WERI-Rb-1 (cell line): ENCODE measurements around the gene ATXN3.
"Not testable (repeated sequence)": the region's sequence is repeated elsewhere in the genome, so short reads cannot be mapped to it uniquely, and the experiment has no call there.

Source experiments
- DNase-seq: peaks from one replicate; pipeline ENCODE4 v3.0.0-alpha.2; 2020
- H3K27ac ChIP-seq: fragments of 250-450 bp; sonication (Bioruptor Pico); 2 replicates; pipeline ENCODE4 v1.5.1; 2020; ENCODE audit warnings: mild to moderate bottlenecking, moderate library complexity
- H3K27me3 ChIP-seq: fragments of 250-450 bp; sonication (Bioruptor Pico); 2 replicates; pipeline ENCODE4 v1.5.1; 2021; ENCODE audit warnings: mild to moderate bottlenecking, low read depth, moderate library complexity; ENCODE audit not compliant: insufficient read depth, severe bottlenecking
- H3K36me3 ChIP-seq: fragments of 250-450 bp; sonication (Bioruptor Pico); 2 replicates; pipeline ENCODE4 v1.5.1; 2020; ENCODE audit warnings: mild to moderate bottlenecking, moderate library complexity
- H3K4me3 ChIP-seq: 2 replicates; pipeline ENCODE4 v1.5.1; 2011; ENCODE audit warnings: low read depth, mild to moderate bottlenecking, control low read depth, low read length
- H3K9me3 ChIP-seq: fragments of 250-450 bp; sonication (Bioruptor Pico); 2 replicates; pipeline ENCODE4 v1.5.1; 2021; ENCODE audit warnings: mild to moderate bottlenecking, moderate library complexity; ENCODE audit not compliant: severe bottlenecking
- CTCF ChIP-seq: IDR thresholded peaks from 2 replicates; pipeline ENCODE4 v1.5.1; 2011; ENCODE audit warnings: low read depth, mild to moderate bottlenecking, control low read depth, inconsistent platforms, low read length

Gene ATXN3

GRCh38 chr14:92074555-92074954 lies 31.8 kb downstream of the ATXN3 start:
- Histone ChIP-seq H3K27me3 (no peaks in the 10 kb centered on the region), H3K27ac (no peak overlapping the region), H3K9me3 (no peaks in the 10 kb centered on the region), H3K4me3 (no peak overlapping the region), H3K36me3 (peaks cover 40% of the 10 kb centered on the region)
- no peak for TF ChIP-seq CTCF
- no peak for DNase-seq

- no peak for TF ChIP-seq CTCF
- Histone ChIP-seq H3K9me3 (no peaks in the 10 kb centered on the region), H3K4me3 (no peak overlapping the region), H3K27ac (no peak overlapping the region), H3K36me3 (peaks cover 1% of the 10 kb centered on the region; the same call in 1 of the 2 replicates), H3K27me3 (no peaks in the 10 kb centered on the region)
- no peak for DNase-seq
These were observed 48.1 kb downstream of the ATXN3 start for GRCh38 chr14:92058006-92058917.

- Histone ChIP-seq H3K27ac (no peak overlapping the region), H3K27me3 (no peaks in the 10 kb centered on the region), H3K9me3 (no peaks in the 10 kb centered on the region), H3K36me3 (no peaks in the 10 kb centered on the region), H3K4me3 (no peak overlapping the region)
- TF ChIP-seq CTCF: no peak
- DNase-seq: no peak
These were observed 56.6 kb downstream of the ATXN3 start for GRCh38 chr14:92049781-92050180.

- not testable (repeated sequence) for H3K27ac ChIP-seq, H3K9me3 ChIP-seq, H3K4me3 ChIP-seq, H3K27me3 ChIP-seq, H3K36me3 ChIP-seq, DNase-seq
These were observed 57.2 kb downstream of the ATXN3 start for GRCh38 chr14:92049221-92049620.

GRCh38 chr14:92045904-92046303 lies 60.5 kb downstream of the ATXN3 start:
- H3K4me3 ChIP-seq, H3K9me3 ChIP-seq, DNase-seq, H3K27ac ChIP-seq, H3K36me3 ChIP-seq, H3K27me3 ChIP-seq: not testable (repeated sequence)

GRCh38 chr14:92041766-92042165 lies 64.6 kb downstream of the ATXN3 start:
- DNase-seq, H3K27ac ChIP-seq, H3K27me3 ChIP-seq, H3K36me3 ChIP-seq, H3K4me3 ChIP-seq, H3K9me3 ChIP-seq: not testable (repeated sequence)

GRCh38 chr14:92041203-92041602 lies 65.2 kb downstream of the ATXN3 start:
- Histone ChIP-seq H3K27ac (no peak overlapping the region; the same call in 1 of the 2 replicates), H3K4me3 (no peak overlapping the region; the same call in 1 of the 2 replicates), H3K9me3 (no peaks in the 10 kb centered on the region), H3K36me3 (peaks cover 7% of the 10 kb centered on the region), H3K27me3 (no peaks in the 10 kb centered on the region)
- no peak for DNase-seq
- no peak for TF ChIP-seq CTCF
